H1 (cell line): ENCODE measurements around the gene MBD4. TPM values are rescaled to one million over a fixed set of nuclear protein-coding genes. Genes with fewer than 3 reads are reported as not detected.
A peak's percentile ranks its signal among the peaks of the same experiment; 100 is the strongest.

ENCODE experiments used
- CTCF ChIA-PET: fragments of 300-600 bp; sonication (Branson Sonifier 250); formaldehyde crosslinking; loops from one replicate; lab custom pipeline; 2021; ENCODE audit not compliant: partially characterized antibody; lab: Charles Lee
- POLR2A ChIA-PET: fragments of 300-600 bp; sonication (Branson Sonifier 250); formaldehyde crosslinking; loops from one replicate; lab custom pipeline; 2021; ENCODE audit warnings: inconsistent platforms; ENCODE audit not compliant: partially characterized antibody; lab: Charles Lee
- DNase-seq, 2 experiments: peaks; one replicate each; pipeline versions ENCODE4 v3.0.0 to v3.0.0-alpha.2; 2010 to 2022; ENCODE audit warnings: low spot score in 2 of 2, low read depth in 1 of 2, mixed read lengths in 1 of 2
- FAIRE-seq: peaks from 2 replicates; lab custom pipeline; 2011; peaks lifted over from hg19 to GRCh38; lab: Jason Lieb, UNC
- H2AFZ ChIP-seq: 2 replicates; pipeline ENCODE4 v1.8.1; 2012; ENCODE audit warnings: low read length, inconsistent platforms
- H2AK5ac ChIP-seq: 2 replicates; pipeline ENCODE4 v1.6.1; 2013; ENCODE audit warnings: low read depth, low read length
- H2BK120ac ChIP-seq: replicated peaks from 2 replicates; pipeline ENCODE3; 2013; ENCODE audit warnings: low read depth, low read length, inconsistent platforms
- H2BK12ac ChIP-seq: 2 replicates; pipeline ENCODE4 v1.6.1; 2013; ENCODE audit warnings: low read depth, low read length
- H2BK15ac ChIP-seq: 2 replicates; pipeline ENCODE4 v1.6.1; 2013; ENCODE audit warnings: low read length
- H2BK20ac ChIP-seq: 2 replicates; pipeline ENCODE4 v1.6.1; 2013; ENCODE audit warnings: low read length
- H2BK5ac ChIP-seq: 2 replicates; pipeline ENCODE4 v1.6.1; 2013; ENCODE audit warnings: low read depth, low read length
- H3K14ac ChIP-seq: 2 replicates; pipeline ENCODE4 v1.6.1; 2013; ENCODE audit warnings: inconsistent platforms; ENCODE audit not compliant: insufficient read length
- H3K18ac ChIP-seq: 2 replicates; pipeline ENCODE4 v1.6.1; 2013; ENCODE audit warnings: low read length; ENCODE audit errors: extremely low read depth
- H3K23ac ChIP-seq: 2 replicates; pipeline ENCODE4 v1.6.1; 2013; ENCODE audit warnings: inconsistent platforms; ENCODE audit not compliant: insufficient read length
- H3K23me2 ChIP-seq: 2 replicates; pipeline ENCODE4 v1.6.1; 2013; ENCODE audit warnings: low read depth, low read length
- H3K27ac ChIP-seq: 2 replicates; pipeline ENCODE4 v1.6.1; 2011; ENCODE audit warnings: low read depth, low read length, inconsistent platforms
- H3K27me3 ChIP-seq, 4 experiments: replicated peaks in 1 of 4; 1 replicate in 1 of 4; 2 replicates in 3 of 4; pipeline versions ENCODE4 v1.6.1 to v1.8.1; 2011 to 2013; ENCODE audit warnings: low read length in 3 of 4, mild to moderate bottlenecking in 3 of 4, inconsistent platforms in 2 of 4, mixed read lengths in 2 of 4, moderate library complexity in 1 of 4; ENCODE audit not compliant: control insufficient read depth in 3 of 4, insufficient read depth in 3 of 4; ENCODE audit errors: extremely low read depth in 1 of 4
- H3K36me3 ChIP-seq, 4 experiments: 2 replicates each; pipeline versions ENCODE4 v1.6.1 to v1.8.1; 2011 to 2013; ENCODE audit warnings: mild to moderate bottlenecking in 4 of 4, low read length in 3 of 4, moderate library complexity in 2 of 4, control low read depth in 1 of 4, inconsistent platforms in 1 of 4; ENCODE audit not compliant: insufficient read depth in 4 of 4, control insufficient read depth in 2 of 4
- H3K4ac ChIP-seq: replicated peaks from 2 replicates; pipeline ENCODE3; 2013; ENCODE audit warnings: low read length, low read depth, mixed read lengths, inconsistent platforms; ENCODE audit not compliant: insufficient read length
- H3K4me1 ChIP-seq, 4 experiments: replicated peaks in 1 of 4; 1 replicate in 1 of 4; 2 replicates in 3 of 4; pipeline versions ENCODE4 v1.6.1 to v1.8.1; 2011 to 2013; ENCODE audit warnings: low read length in 3 of 4, inconsistent platforms in 2 of 4, mixed read lengths in 1 of 4; ENCODE audit not compliant: insufficient read depth in 4 of 4, control insufficient read depth in 3 of 4
- H3K4me2 ChIP-seq, 2 experiments: 2 replicates each; pipeline versions ENCODE4 v1.6.1 to v1.8.1; 2011 to 2013; ENCODE audit warnings: low read depth in 2 of 2, low read length in 2 of 2, control low read depth in 1 of 2, inconsistent platforms in 1 of 2, mild to moderate bottlenecking in 1 of 2; ENCODE audit not compliant: insufficient read depth in 1 of 2
- H3K4me3 ChIP-seq, 4 experiments: fragments of 200-600, 300-600 bp in 1 of 4; sonication (generic), shearing (Covaris generic), sonication (Bioruptor Twin) in 1 of 4; 2 replicates each; pipeline versions ENCODE4 v1.5.1 to v1.8.1; 2011 to 2016; ENCODE audit warnings: low read length in 4 of 4, low read depth in 3 of 4, control low read depth in 2 of 4, inconsistent platforms in 2 of 4, mild to moderate bottlenecking in 2 of 4, mixed read lengths in 1 of 4, moderate library complexity in 1 of 4; ENCODE audit not compliant: insufficient read depth in 2 of 4; ENCODE audit errors: extremely low read depth in 1 of 4
- H3K56ac ChIP-seq: replicated peaks from 2 replicates; pipeline ENCODE3; 2013; ENCODE audit warnings: low read depth, mild to moderate bottlenecking, mixed read lengths, low read length, inconsistent platforms; ENCODE audit not compliant: insufficient read length
- H3K79me1 ChIP-seq: 2 replicates; pipeline ENCODE4 v1.6.1; 2013; ENCODE audit warnings: low read depth, low read length, control low read depth
- H3K79me2 ChIP-seq, 2 experiments: 2 replicates each; pipeline versions ENCODE4 v1.6.1 to v1.8.1; 2012 to 2013; ENCODE audit warnings: low read length in 2 of 2, mild to moderate bottlenecking in 2 of 2, inconsistent platforms in 1 of 2; ENCODE audit not compliant: insufficient read depth in 2 of 2, control insufficient read depth in 1 of 2
- H3K9ac ChIP-seq, 4 experiments: replicated peaks in 1 of 4; 1 replicate in 1 of 4; 2 replicates in 3 of 4; pipeline versions ENCODE4 v1.6.1 to v1.8.1; 2011 to 2013; ENCODE audit warnings: low read depth in 3 of 4, low read length in 3 of 4, control low read depth in 2 of 4, mild to moderate bottlenecking in 2 of 4, moderate library complexity in 2 of 4, inconsistent platforms in 1 of 4; ENCODE audit errors: extremely low read depth in 1 of 4
- H3K9me3 ChIP-seq, 2 experiments: 2 replicates each; pipeline versions ENCODE4 v1.6.1 to v1.8.1; 2012 to 2013; ENCODE audit warnings: mild to moderate bottlenecking in 2 of 2, moderate library complexity in 2 of 2, control low read depth in 1 of 2, inconsistent platforms in 1 of 2, low read depth in 1 of 2, low read length in 1 of 2, mixed read lengths in 1 of 2; ENCODE audit not compliant: insufficient read depth in 2 of 2
- H4K20me1 ChIP-seq, 2 experiments: replicated peaks in 1 of 2; 2 replicates each; pipeline versions ENCODE3 to v1.8.1; 2011 to 2013; ENCODE audit warnings: inconsistent platforms in 2 of 2, low read length in 2 of 2, mild to moderate bottlenecking in 1 of 2; ENCODE audit not compliant: insufficient read depth in 2 of 2, control insufficient read depth in 1 of 2
- H4K5ac ChIP-seq: 2 replicates; pipeline ENCODE4 v1.6.1; 2013; ENCODE audit warnings: low read length, low read depth, mixed read lengths, inconsistent platforms; ENCODE audit not compliant: insufficient read length
- H4K8ac ChIP-seq: 2 replicates; pipeline ENCODE4 v1.8.0; 2013; ENCODE audit warnings: mild to moderate bottlenecking, moderate library complexity, low read length, inconsistent platforms; ENCODE audit not compliant: insufficient read depth; ENCODE audit errors: extremely low read depth
- H4K91ac ChIP-seq: replicated peaks from 2 replicates; pipeline ENCODE3; 2013; ENCODE audit warnings: low read length, mixed read lengths, inconsistent platforms; ENCODE audit not compliant: insufficient read length
- CBX5 ChIP-seq: fragments of 300-800, 300-1000 bp; sonication (generic); IDR thresholded peaks from 2 replicates; pipeline ENCODE4 v1.7.1; 2016; ENCODE audit warnings: antibody characterized with exemption, low read length, low read depth
- CBX8 ChIP-seq: fragments of 300-800, 300-1000 bp; sonication (generic); IDR thresholded peaks from 2 replicates; pipeline ENCODE4 v1.7.1; 2016; ENCODE audit warnings: low read depth, low read length, borderline replicate concordance
- E2F6 ChIP-seq: IDR thresholded peaks from 2 replicates; pipeline ENCODE4 v1.6.1; 2012; ENCODE audit warnings: inconsistent platforms
- GTF2F1 ChIP-seq: IDR thresholded peaks from 2 replicates; pipeline ENCODE4 v1.6.1; 2012; ENCODE audit warnings: low read depth, low read length, improper control_type of control experiment, borderline replicate concordance
- HDAC2 ChIP-seq, 2 experiments: fragments of 300-600 bp in 1 of 2; sonication (generic) in 1 of 2; IDR thresholded peaks; 2 replicates each; pipeline ENCODE4 v1.6.1; 2011 to 2012; ENCODE audit warnings: low read depth in 2 of 2, low read length in 2 of 2, mild to moderate bottlenecking in 2 of 2, moderate library complexity in 2 of 2, borderline replicate concordance in 1 of 2, inconsistent platforms in 1 of 2
- KDM4A ChIP-seq: IDR thresholded peaks from one replicate; pipeline ENCODE4 v1.7.1; 2012; ENCODE audit warnings: low read depth, mild to moderate bottlenecking, moderate library complexity, low read length, inconsistent platforms; ENCODE audit not compliant: severe bottlenecking
- KDM5A ChIP-seq: fragments of 200-600 bp; IDR thresholded peaks from 2 replicates; pipeline ENCODE4 v1.7.1; 2012; ENCODE audit warnings: mild to moderate bottlenecking, low read length, inconsistent platforms, mixed read lengths
- PHF8 ChIP-seq: fragments of 200-600 bp; sonication (generic); conservative IDR thresholded peaks from 2 replicates; pipeline ENCODE4 v1.7.1; 2012; ENCODE audit warnings: low read depth, mild to moderate bottlenecking, inconsistent platforms, low read length, moderate library complexity
- POLR2A ChIP-seq, 2 experiments: IDR thresholded peaks; 1 replicate in 1 of 2; 2 replicates in 1 of 2; pipeline ENCODE4 v1.6.1; 2011; ENCODE audit warnings: low read depth in 2 of 2, low read length in 2 of 2, mild to moderate bottlenecking in 2 of 2; ENCODE audit errors: control extremely low read depth in 1 of 2
- POLR2AphosphoS5 ChIP-seq: IDR thresholded peaks from 2 replicates; pipeline ENCODE4 v1.6.1; 2011; ENCODE audit warnings: low read depth, low read length
- RBBP5 ChIP-seq: IDR thresholded peaks from 2 replicates; pipeline ENCODE4 v1.7.1; 2012; ENCODE audit warnings: low read depth, mild to moderate bottlenecking, inconsistent platforms, low read length, moderate library complexity, borderline replicate concordance
- YY1 ChIP-seq: IDR thresholded peaks from 2 replicates; pipeline ENCODE4 v1.6.1; 2011; ENCODE audit warnings: low read depth, mild to moderate bottlenecking, low read length
- WGBS, 2 experiments: shearing (Covaris generic) in 1 of 2; methylation state at CpG; one replicate each; pipeline versions ENCODE4 v1.1.6 to v1.1.7; 2013 to 2015; ENCODE audit warnings: low lambda C conversion rate in 2 of 2, mixed read lengths in 2 of 2, inconsistent platforms in 1 of 2, low coverage in 1 of 2, missing lambda C conversion rate in 1 of 2; ENCODE audit not compliant: insufficient replicate concordance in 2 of 2, insufficient coverage in 1 of 2, insufficient read length in 1 of 2; ENCODE audit errors: extremely low coverage in 1 of 2, missing lambda C conversion rate in 1 of 2; 5-methylcytosine and 5-hydroxymethylcytosine counted together
- polyA plus RNA-seq, 7 experiments: library from polyadenylated mRNA; depleted of rRNA in 3 of 7; stranded (reverse) in 5 of 7; unstranded in 2 of 7; fragments of >200 nt in 5 of 7; fragments of 200-250 nt in 2 of 7; gene quantifications; 1 replicate in 5 of 7; 2 replicates in 1 of 7; 4 replicates in 1 of 7; pipeline versions ENCODE4 v1.2.1 to v1.2.3, GENCODE V29; 2011 to 2013; ENCODE audit warnings: missing spikeins in 2 of 7, mixed read lengths in 2 of 7
- total RNA-seq: library from RNA; stranded (reverse); fragmentation: NEBNext Ultra II Directional; extraction: Animal tissue kit (Norgen Biotek cat#: 25700); gene quantifications from 2 replicates; pipeline ENCODE4 v1.2.1, GENCODE V29; 2021

MBD4 gene
- total and polyA plus RNA-seq, 2 of the 8 experiments (the other 6 are each of a cell fraction or from before 2014, with no cell fraction given) = 11.2 to 35.8 TPM

DNA sequence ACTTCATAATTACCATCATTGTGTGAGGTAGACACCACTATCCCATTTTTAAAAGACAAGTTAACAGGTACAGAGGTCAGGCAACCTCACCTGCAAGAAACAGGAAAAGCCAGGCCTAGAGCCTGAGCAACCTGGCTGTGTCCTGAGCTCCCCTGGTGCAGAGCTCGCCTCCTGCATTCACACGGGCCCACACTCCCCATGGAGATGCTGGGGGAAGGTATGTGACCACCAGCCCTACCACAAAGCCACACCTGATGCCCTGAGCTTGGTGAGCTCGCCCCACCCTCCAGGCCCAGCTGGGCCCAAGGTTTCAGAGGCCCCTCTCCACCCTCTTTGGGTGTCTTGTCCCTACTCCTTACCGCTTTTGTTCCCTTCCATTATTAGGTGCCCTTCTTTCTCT, 10.1 kb downstream of the MBD4 start:
- Histone ChIP-seq H3K36me3 (peaks cover 18 to 37% (median 30%) of the 10 kb centered on the region in 4 experiments; a peak in 7 of 8 replicates), H3K27ac (peak overlapping the region; percentile 39; the same call in 1 of the 2 replicates), H2BK5ac (peak overlapping the region; percentile 68; the same call in 1 of the 2 replicates), H3K14ac (no peak overlapping the region), H3K4ac (no peak overlapping the region), H3K23me2 (peaks cover 3% of the 10 kb centered on the region), H3K79me1 (no peaks in the 10 kb centered on the region), H3K4me2 (peak overlapping the region in 1 of 2 experiments; percentile 84; a peak in 1 of 4 replicates), H3K9me3 (no peaks in the 10 kb centered on the region), H3K4me3 (no peak overlapping the region), H2BK12ac (no peak overlapping the region; the same call in 1 of the 2 replicates), H2AK5ac (no peak overlapping the region; the same call in 1 of the 2 replicates), H4K91ac (peak overlapping the region; percentile 12), H2BK20ac (no peak overlapping the region), H4K8ac (no peak overlapping the region; the same call in 1 of the 2 replicates), H4K5ac (peak overlapping the region; percentile 31), H3K56ac (no peak overlapping the region), H2BK15ac (0 out of 2 replicates have a peak overlapping the region, but pooled peaks have one; percentile 13), H3K23ac (no peak overlapping the region), H3K79me2 (no peaks in the 10 kb centered on the region; a peak in 1 of 4 replicates), H3K9ac (0 out of 7 replicates have a peak overlapping the region, but pooled peaks of 1 of the 4 experiments have one; percentile 7), H4K20me1 (peaks cover 0 to 1% of the 10 kb centered on the region in 2 experiments), H2BK120ac (no peak overlapping the region), H3K27me3 (peaks cover 0 to 10% (median 8%) of the 10 kb centered on the region in 4 experiments; a peak in 5 of 7 replicates), H3K4me1 (peaks cover 7 to 24% (median 14%) of the 10 kb centered on the region in 4 experiments), H2AFZ (no peak overlapping the region), H3K18ac (no peak overlapping the region)
- FAIRE-seq (no peak), DNase-seq (no peak)
- ChIA-PET CTCF (interaction anchor here (1.2 to 2.6 kb wide), 4 partner anchors 9 to 61 kb away, joined by 3 to 9 read pairs (median 7); no protein-coding TSS in a partner anchor), POLR2A (interaction anchor here (0.7 to 5.7 kb wide), 10 partner anchors 10 to 125 kb away, joined by 3 to 61 read pairs (median 6); partner anchors contain the start of genes IFT122 and MBD4)
- WGBS, 2 experiments = 68% methylated on average over 4 of the region's 4 CpGs; no CpG with 5 or more reads in 1 of the 2 experiments
- TF ChIP-seq POLR2AphosphoS5 = no peak
- TF ChIP-seq KDM5A = no peak
- TF ChIP-seq RBBP5 = 0 out of 2 replicates have a peak, but pooled peaks have one; percentile 16
- TF ChIP-seq E2F6 = no peak
- TF ChIP-seq CBX5 = no peak
- TF ChIP-seq HDAC2 (IDR thresholded peaks at IDR 0.05; ENCODE audit: borderline replicate concordance in 1 of 2, low read depth in 2 of 2, low read length in 2 of 2) = no peak
- TF ChIP-seq GTF2F1 = no peak
- no peak for TF ChIP-seq KDM4A
- no peak for TF ChIP-seq PHF8
- peak in 1 of 2 experiments; percentile 39; a peak in 1 of 3 replicates for TF ChIP-seq POLR2A (IDR thresholded peaks at IDR 0.05; ENCODE audit: control extremely low read depth in 1 of 2, low read depth in 2 of 2, low read length in 2 of 2)
- TF ChIP-seq YY1 = no peak
- no peak for TF ChIP-seq CBX8
